ENCODE measurements around the gene TUBGCP2. TPM values are rescaled to one million over a fixed set of nuclear protein-coding genes. Genes with fewer than 3 reads are reported as not detected.

Gene TUBGCP2
- total RNA-seq, 4 donors from 2014 or later = 26.8 to 61.9 (median 44.4) TPM

- no peaks in the 10 kb centered on the region for H3K36me3 ChIP-seq
- DNase-seq = no peak
- TF ChIP-seq POLR2A (IDR thresholded peaks at IDR 0.05) = no peak
- no peak for TF ChIP-seq CTCF (IDR thresholded peaks at IDR 0.05)
- no peaks in the 10 kb centered on the region for H3K4me1 ChIP-seq
- peak overlapping the region in 1 of 2 donors; percentile 39 for H3K27ac ChIP-seq
- H3K9me3 ChIP-seq = no peaks in the 10 kb centered on the region
- no peak overlapping the region for H3K4me3 ChIP-seq
- intact Hi-C loops (cut with DNase I; ENCODE audit: low total_unique reads) = no loop called here
- H3K27me3 ChIP-seq = no peaks in the 10 kb centered on the region
Measured at GRCh38 chr10:133315847-133316246, 7.2 kb upstream of the TUBGCP2 start.

GRCh38 chr10:133314911-133315310 is 6.2 kb upstream of the TUBGCP2 start:
- no peak for DNase-seq
- no peaks in the 10 kb centered on the region for H3K9me3 ChIP-seq
- TF ChIP-seq POLR2A (IDR thresholded peaks at IDR 0.05) = no peak
- TF ChIP-seq CTCF (IDR thresholded peaks at IDR 0.05) = no peak
- no peaks in the 10 kb centered on the region for H3K36me3 ChIP-seq
- H3K27ac ChIP-seq = peak overlapping the region; percentile 48 to 57
- H3K4me1 ChIP-seq = no peaks in the 10 kb centered on the region
- intact Hi-C loops (cut with DNase I; ENCODE audit: low total_unique reads) = no loop called here
- no peak overlapping the region for H3K4me3 ChIP-seq
- no peaks in the 10 kb centered on the region for H3K27me3 ChIP-seq

DNA sequence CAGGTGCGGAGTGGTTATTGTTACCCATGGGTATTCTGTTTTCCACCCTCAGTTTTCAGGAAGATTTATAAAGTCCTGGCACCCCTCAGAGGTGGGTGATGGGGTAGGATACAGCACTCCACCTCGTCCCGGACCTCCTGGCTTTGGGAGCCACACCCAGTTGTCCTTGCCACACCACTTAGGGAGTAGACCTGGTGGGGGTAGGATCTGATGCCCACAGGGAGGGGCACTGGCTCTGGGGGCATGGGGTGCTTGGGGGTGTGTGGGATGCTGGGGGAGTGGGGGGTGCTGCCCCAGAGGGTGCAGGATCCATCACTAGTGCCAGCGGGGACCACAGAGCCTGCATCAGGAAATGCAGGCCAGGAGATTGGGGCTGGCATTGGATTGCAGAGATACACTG is 4.5 kb upstream of the TUBGCP2 start:
- H3K4me1 ChIP-seq = no peaks in the 10 kb centered on the region
- DNase-seq = no peak
- peak overlapping the region in 1 of 2 donors; percentile 48 for H3K27ac ChIP-seq
- intact Hi-C loops (cut with DNase I; ENCODE audit: low total_unique reads) = no loop called here
- no peak for TF ChIP-seq CTCF (IDR thresholded peaks at IDR 0.05)
- TF ChIP-seq POLR2A (IDR thresholded peaks at IDR 0.05) = no peak
- H3K4me3 ChIP-seq = no peak overlapping the region
- H3K36me3 ChIP-seq = no peaks in the 10 kb centered on the region
- H3K9me3 ChIP-seq = no peaks in the 10 kb centered on the region
- H3K27me3 ChIP-seq = no peaks in the 10 kb centered on the region

GRCh38 chr10:133312769-133313145 is 4.1 kb upstream of the TUBGCP2 start:
- no peak overlapping the region for H3K27ac ChIP-seq
- H3K4me3 ChIP-seq = no peak overlapping the region
- intact Hi-C loops (cut with DNase I; ENCODE audit: low total_unique reads) = no loop called here
- TF ChIP-seq CTCF (IDR thresholded peaks at IDR 0.05) (no peak), POLR2A (IDR thresholded peaks at IDR 0.05) (no peak)
- no peak for DNase-seq
- H3K27me3 ChIP-seq = no peaks in the 10 kb centered on the region
- H3K36me3 ChIP-seq = no peaks in the 10 kb centered on the region
- peaks cover 0 to 3% of the 10 kb centered on the region in 2 donors for H3K4me1 ChIP-seq
- no peaks in the 10 kb centered on the region for H3K9me3 ChIP-seq

DNA sequence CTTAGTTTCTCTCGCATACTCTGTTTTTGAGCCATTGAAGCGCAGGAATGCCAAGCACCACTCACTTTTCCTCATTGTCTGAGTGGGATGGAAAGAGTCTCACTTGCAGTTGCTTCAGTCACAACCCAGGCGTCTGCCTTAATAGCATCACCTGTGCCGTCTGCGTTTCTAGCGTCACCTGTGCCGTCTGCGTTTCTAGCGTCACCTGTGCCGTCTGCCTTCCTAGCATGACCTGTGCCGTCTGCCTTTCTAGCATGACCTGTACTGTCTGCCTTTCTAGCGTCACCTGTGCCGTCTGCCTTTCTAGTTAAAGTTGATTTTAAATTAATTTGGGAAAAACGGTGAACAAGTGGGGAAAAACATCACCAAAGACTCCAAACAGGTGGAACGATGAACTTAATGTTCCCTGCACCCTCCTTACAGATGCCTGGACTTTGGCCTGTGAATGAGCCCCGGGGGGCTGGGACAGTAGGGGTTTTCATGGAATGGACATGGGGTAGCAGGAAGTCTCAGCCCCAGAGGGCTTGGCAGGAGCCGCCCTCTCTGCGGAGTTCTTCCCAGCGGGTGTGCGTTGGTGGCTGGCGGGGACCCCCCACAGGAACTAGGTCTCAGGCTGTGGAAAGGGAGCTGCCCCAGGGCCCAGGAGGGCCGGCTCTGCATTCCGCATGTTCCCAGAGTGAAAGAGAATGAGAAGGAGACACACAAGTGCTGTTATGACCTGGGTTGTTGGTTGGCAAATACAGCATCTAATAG is 3.5 kb upstream of the TUBGCP2 start:
- TF ChIP-seq POLR2A (IDR thresholded peaks at IDR 0.05) (no peak), CTCF (IDR thresholded peaks at IDR 0.05) (no peak)
- DNase-seq = no peak
- intact Hi-C loops (cut with DNase I; ENCODE audit: low total_unique reads) = no loop called here

More for the DNA sequence above, 3.5 kb upstream of the TUBGCP2 start:
- Histone ChIP-seq H3K4me3 (no peak overlapping the region), H3K4me1 (peaks cover 2 to 8% of the 10 kb centered on the region in 2 donors), H3K27me3 (no peaks in the 10 kb centered on the region), H3K9me3 (no peaks in the 10 kb centered on the region), H3K27ac (no peak overlapping the region), H3K36me3 (no peaks in the 10 kb centered on the region)
